Measurements from ENCODE around the gene EXOG. TPM values are rescaled to one million over a fixed set of nuclear protein-coding genes. Genes with fewer than 3 reads are reported as not detected.

Gene EXOG
- total and polyA plus RNA-seq, 2 of the 13 experiments (the other 11 are each of a cell fraction or from before 2014, with no cell fraction given): 5.5 to 9.5 TPM

DNA sequence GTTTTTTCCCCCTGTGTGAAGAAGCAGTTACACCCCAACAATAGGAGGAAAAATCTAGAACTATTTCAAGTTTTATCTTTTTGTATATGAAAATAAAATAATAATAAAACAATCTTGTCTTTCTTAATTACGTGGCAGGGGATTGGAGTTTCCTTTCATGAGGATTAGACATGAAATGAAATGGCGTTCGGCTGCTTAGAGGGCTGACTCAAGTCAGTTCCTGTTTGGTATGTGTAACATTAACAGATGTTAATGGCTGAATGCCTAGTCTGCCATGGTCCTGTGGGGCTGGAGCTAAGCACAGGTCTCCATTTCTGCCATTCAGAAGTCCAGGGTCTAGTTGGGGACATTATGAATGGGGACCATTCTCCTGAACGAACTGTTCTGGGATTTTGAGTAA lies 3.1 kb upstream of the EXOG start (continued):
- TF ChIP-seq SOX6 (IDR thresholded peaks at IDR 0.05): no peak
- TF ChIP-seq SOX6 (CRISPR knock-in tag; IDR thresholded peaks at IDR 0.05): no peak

DNA sequence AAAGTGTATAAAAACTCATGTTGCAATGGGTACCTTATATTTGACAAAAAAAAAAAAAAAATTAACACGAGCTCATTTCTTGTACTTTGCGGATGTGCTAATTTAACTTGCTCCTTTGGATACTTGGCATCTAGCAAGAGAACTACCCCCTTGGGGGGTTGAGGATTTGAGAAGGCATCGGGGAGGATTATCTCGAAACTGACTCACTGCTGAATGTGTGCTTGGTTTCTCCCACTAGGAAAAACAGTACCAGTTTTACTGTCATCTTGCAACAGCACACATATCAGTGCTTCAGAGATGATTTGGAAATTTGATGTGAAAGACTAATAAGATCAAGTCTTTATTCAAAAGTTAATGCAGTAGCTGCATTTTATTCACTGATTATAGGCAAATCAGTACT lies 891 bp downstream of the EXOG start:
- in situ Hi-C loops (cut with HindIII; ENCODE audit: extremely low pct_ligation_motif_present, low pct_unique_long_range_greater_than_20kb): no loop called here
- FAIRE-seq (no peak), ATAC-seq (no peak), DNase-seq (ENCODE audit: low spot score) (no peak)
- Histone ChIP-seq H3K27ac (ENCODE audit: extremely low read length, insufficient read depth, low read length) (no peak overlapping the region), H3K4me3 (replicated peaks in 1 of 3; ENCODE audit: insufficient read depth in 1 of 3, low read depth in 2 of 3, low read length in 3 of 3) (peak overlapping the region; percentile 80 to 85 (median 82)), H3K79me2 (ENCODE audit: insufficient read depth, low read length) (no peaks in the 10 kb centered on the region), H3K4me1 (ENCODE audit: insufficient read depth, low read length) (peaks cover 10% of the 10 kb centered on the region; the same call in 1 of the 2 replicates), H4K20me1 (ENCODE audit: insufficient read depth, low read length) (no peaks in the 10 kb centered on the region), H3K4me2 (ENCODE audit: low read depth, low read length) (peak overlapping the region; percentile 75), H3K9ac (ENCODE audit: insufficient read depth, low read depth, low read length) (peak overlapping the region; percentile 77; the same call in 1 of the 2 replicates), H3K9me3 (ENCODE audit: low read length) (no peaks in the 10 kb centered on the region), H3K27me3 (ENCODE audit: control insufficient read depth in 1 of 2, insufficient read depth in 2 of 2, low read length in 2 of 2) (no peaks in the 10 kb centered on the region), H3K36me3 (replicated peaks in 1 of 2; ENCODE audit: control insufficient read depth in 1 of 2, insufficient read depth in 2 of 2, low read length in 2 of 2) (peaks cover 0 to 5% of the 10 kb centered on the region in 2 experiments; a peak in 2 of 5 replicates), H2AFZ (ENCODE audit: low read length) (no peak overlapping the region)
- intact Hi-C loops (cut with micrococcal nuclease; ENCODE audit: unreplicated experiment): loop anchor here (2.0 kb wide), 1 partner anchor 158 kb away; no protein-coding TSS in a partner anchor
- ChIA-PET CTCF (ENCODE audit: low intra/inter-chr PET ratio, low total read pairs) (interaction anchor here (1.5 kb wide), 1 partner anchor 25 kb away, joined by 3 read pairs; no protein-coding TSS in a partner anchor), POLR2A (interaction anchor here (0.9 to 1.4 kb wide), 4 partner anchors 118 to 493 kb away, joined by 3 to 4 read pairs (median 3); no protein-coding TSS in a partner anchor)
- WGBS (ENCODE audit: low lambda C conversion rate): 86% methylated on average over 4 of the region's 4 CpGs
- no TSS peak for BruUV-seq (replicated peaks)
- TF ChIP-seq HHEX (CRISPR knock-in tag; IDR thresholded peaks at IDR 0.05): no peak
- TF ChIP-seq, protein P1, sequence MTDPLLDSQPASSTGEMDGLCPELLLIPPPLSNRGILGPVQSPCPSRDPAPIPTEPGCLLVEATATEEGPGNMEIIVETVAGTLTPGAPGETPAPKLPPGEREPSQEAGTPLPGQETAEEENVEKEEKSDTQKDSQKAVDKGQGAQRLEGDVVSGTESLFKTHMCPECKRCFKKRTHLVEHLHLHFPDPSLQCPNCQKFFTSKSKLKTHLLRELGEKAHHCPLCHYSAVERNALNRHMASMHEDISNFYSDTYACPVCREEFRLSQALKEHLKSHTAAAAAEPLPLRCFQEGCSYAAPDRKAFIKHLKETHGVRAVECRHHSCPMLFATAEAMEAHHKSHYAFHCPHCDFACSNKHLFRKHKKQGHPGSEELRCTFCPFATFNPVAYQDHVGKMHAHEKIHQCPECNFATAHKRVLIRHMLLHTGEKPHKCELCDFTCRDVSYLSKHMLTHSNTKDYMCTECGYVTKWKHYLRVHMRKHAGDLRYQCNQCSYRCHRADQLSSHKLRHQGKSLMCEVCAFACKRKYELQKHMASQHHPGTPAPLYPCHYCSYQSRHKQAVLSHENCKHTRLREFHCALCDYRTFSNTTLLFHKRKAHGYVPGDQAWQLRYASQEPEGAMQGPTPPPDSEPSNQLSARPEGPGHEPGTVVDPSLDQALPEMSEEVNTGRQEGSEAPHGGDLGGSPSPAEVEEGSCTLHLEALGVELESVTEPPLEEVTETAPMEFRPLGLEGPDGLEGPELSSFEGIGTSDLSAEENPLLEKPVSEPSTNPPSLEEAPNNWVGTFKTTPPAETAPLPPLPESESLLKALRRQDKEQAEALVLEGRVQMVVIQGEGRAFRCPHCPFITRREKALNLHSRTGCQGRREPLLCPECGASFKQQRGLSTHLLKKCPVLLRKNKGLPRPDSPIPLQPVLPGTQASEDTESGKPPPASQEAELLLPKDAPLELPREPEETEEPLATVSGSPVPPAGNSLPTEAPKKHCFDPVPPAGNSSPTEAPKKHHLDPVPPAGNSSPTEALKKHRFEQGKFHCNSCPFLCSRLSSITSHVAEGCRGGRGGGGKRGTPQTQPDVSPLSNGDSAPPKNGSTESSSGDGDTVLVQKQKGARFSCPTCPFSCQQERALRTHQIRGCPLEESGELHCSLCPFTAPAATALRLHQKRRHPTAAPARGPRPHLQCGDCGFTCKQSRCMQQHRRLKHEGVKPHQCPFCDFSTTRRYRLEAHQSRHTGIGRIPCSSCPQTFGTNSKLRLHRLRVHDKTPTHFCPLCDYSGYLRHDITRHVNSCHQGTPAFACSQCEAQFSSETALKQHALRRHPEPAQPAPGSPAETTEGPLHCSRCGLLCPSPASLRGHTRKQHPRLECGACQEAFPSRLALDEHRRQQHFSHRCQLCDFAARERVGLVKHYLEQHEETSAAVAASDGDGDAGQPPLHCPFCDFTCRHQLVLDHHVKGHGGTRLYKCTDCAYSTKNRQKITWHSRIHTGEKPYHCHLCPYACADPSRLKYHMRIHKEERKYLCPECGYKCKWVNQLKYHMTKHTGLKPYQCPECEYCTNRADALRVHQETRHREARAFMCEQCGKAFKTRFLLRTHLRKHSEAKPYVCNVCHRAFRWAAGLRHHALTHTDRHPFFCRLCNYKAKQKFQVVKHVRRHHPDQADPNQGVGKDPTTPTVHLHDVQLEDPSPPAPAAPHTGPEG (CRISPR knock-in tag; IDR thresholded peaks at IDR 0.05): no peak
- TF ChIP-seq ZFY (CRISPR knock-in tag; IDR thresholded peaks at IDR 0.05): no peak
- TF ChIP-seq, protein P2, sequence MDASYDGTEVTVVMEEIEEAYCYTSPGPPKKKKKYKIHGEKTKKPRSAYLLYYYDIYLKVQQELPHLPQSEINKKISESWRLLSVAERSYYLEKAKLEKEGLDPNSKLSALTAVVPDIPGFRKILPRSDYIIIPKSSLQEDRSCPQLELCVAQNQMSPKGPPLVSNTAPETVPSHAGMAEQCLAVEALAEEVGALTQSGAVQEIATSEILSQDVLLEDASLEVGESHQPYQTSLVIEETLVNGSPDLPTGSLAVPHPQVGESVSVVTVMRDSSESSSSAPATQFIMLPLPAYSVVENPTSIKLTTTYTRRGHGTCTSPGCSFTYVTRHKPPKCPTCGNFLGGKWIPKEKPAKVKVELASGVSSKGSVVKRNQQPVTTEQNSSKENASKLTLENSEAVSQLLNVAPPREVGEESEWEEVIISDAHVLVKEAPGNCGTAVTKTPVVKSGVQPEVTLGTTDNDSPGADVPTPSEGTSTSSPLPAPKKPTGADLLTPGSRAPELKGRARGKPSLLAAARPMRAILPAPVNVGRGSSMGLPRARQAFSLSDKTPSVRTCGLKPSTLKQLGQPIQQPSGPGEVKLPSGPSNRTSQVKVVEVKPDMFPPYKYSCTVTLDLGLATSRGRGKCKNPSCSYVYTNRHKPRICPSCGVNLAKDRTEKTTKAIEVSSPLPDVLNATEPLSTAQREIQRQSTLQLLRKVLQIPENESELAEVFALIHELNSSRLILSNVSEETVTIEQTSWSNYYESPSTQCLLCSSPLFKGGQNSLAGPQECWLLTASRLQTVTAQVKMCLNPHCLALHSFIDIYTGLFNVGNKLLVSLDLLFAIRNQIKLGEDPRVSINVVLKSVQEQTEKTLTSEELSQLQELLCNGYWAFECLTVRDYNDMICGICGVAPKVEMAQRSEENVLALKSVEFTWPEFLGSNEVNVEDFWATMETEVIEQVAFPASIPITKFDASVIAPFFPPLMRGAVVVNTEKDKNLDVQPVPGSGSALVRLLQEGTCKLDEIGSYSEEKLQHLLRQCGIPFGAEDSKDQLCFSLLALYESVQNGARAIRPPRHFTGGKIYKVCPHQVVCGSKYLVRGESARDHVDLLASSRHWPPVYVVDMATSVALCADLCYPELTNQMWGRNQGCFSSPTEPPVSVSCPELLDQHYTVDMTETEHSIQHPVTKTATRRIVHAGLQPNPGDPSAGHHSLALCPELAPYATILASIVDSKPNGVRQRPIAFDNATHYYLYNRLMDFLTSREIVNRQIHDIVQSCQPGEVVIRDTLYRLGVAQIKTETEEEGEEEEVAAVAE (CRISPR knock-in tag; IDR thresholded peaks at IDR 0.05; ENCODE audit: borderline replicate concordance): no peak
- no peak for TF ChIP-seq PCBP2 (optimal IDR thresholded peaks at IDR 0.05; ENCODE audit: low read depth, low read length, poor library complexity, severe bottlenecking)
- no peak for TF ChIP-seq TCF7L2 (IDR thresholded peaks at IDR 0.05; ENCODE audit: low read depth, low read length)
- TF ChIP-seq ZNF768 (CRISPR knock-in tag; IDR thresholded peaks at IDR 0.05): no peak
- TF ChIP-seq, protein P3, sequence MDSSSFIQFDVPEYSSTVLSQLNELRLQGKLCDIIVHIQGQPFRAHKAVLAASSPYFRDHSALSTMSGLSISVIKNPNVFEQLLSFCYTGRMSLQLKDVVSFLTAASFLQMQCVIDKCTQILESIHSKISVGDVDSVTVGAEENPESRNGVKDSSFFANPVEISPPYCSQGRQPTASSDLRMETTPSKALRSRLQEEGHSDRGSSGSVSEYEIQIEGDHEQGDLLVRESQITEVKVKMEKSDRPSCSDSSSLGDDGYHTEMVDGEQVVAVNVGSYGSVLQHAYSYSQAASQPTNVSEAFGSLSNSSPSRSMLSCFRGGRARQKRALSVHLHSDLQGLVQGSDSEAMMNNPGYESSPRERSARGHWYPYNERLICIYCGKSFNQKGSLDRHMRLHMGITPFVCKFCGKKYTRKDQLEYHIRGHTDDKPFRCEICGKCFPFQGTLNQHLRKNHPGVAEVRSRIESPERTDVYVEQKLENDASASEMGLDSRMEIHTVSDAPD (CRISPR knock-in tag; IDR thresholded peaks at IDR 0.05): no peak
- no peak for TF ChIP-seq MIXL1 (CRISPR knock-in tag; IDR thresholded peaks at IDR 0.05)
